ENCODE results near the gene PRKCA. TPM values are rescaled to one million over a fixed set of nuclear protein-coding genes. Genes with fewer than 3 reads are reported as not detected.

PRKCA gene
- total and polyA plus RNA-seq, 12 donors = 1.6 to 27.6 (median 10.5) TPM

GRCh38 chr17:66740226-66740625 lies 437.8 kb downstream of the PRKCA start:
- no peaks in the 10 kb centered on the region for H3K9me3 ChIP-seq
- whole genome bisulfite sequencing, 2 donors = 75 to 79% methylated on average over 5 of the region's 5 CpGs

GRCh38 chr17:66743511-66743910 lies 441.1 kb downstream of the PRKCA start:
- DNase-seq (no peak), ATAC-seq (no peak)
- intact Hi-C loops (cut with DNase I) = no loop called here
- Histone ChIP-seq H3K27ac (no peak overlapping the region), H3K4me1 (peaks cover 0 to 3% (median 0%) of the 10 kb centered on the region in 9 donors), H3K9me3 (no peaks in the 10 kb centered on the region), H3K4me3 (no peak overlapping the region), H3K36me3 (peaks cover 0 to 34% (median 0%) of the 10 kb centered on the region in 9 donors), H3K27me3 (no peaks in the 10 kb centered on the region)
- no peak for TF ChIP-seq CTCF (IDR thresholded peaks at IDR 0.05)
- 98 to 100% methylated on average over 2 of the region's 2 CpGs for WGBS, 2 donors

More at GRCh38 chr17:66740226-66740625, 437.8 kb downstream of the PRKCA start:
- no peak for TF ChIP-seq CTCF (IDR thresholded peaks at IDR 0.05)
- DNase-seq (no peak), ATAC-seq (no peak)
- Histone ChIP-seq H3K4me1 (peaks cover 0 to 10% (median 0%) of the 10 kb centered on the region in 9 donors), H3K27me3 (no peaks in the 10 kb centered on the region), H3K4me3 (no peak overlapping the region), H3K36me3 (peaks cover 0 to 40% (median 0%) of the 10 kb centered on the region in 9 donors), H3K27ac (no peak overlapping the region)
- intact Hi-C loops (cut with DNase I) = no loop called here

- ATAC-seq (no peak), DNase-seq (no peak)
- Histone ChIP-seq H3K27ac (no peak overlapping the region), H3K4me3 (no peak overlapping the region), H3K27me3 (no peaks in the 10 kb centered on the region), H3K4me1 (peaks cover 0 to 3% (median 0%) of the 10 kb centered on the region in 9 donors), H3K9me3 (no peaks in the 10 kb centered on the region), H3K36me3 (peaks cover 0 to 33% (median 0%) of the 10 kb centered on the region in 9 donors)
- TF ChIP-seq CTCF (IDR thresholded peaks at IDR 0.05) = no peak
- whole genome bisulfite sequencing, 2 donors = 84 to 85% methylated on average over 5 of the region's 5 CpGs
- intact Hi-C loops (cut with DNase I) = no loop called here
Observed at GRCh38 chr17:66746736-66747135, 444.3 kb downstream of the PRKCA start.

- WGBS, 2 donors = 85 to 87% methylated on average over 17 of the region's 17 CpGs
- intact Hi-C loops (cut with DNase I) = no loop called here
- ATAC-seq (no peak), DNase-seq (no peak)
- Histone ChIP-seq H3K27me3 (no peaks in the 10 kb centered on the region), H3K36me3 (peaks cover 0 to 23% (median 0%) of the 10 kb centered on the region in 9 donors), H3K9me3 (no peaks in the 10 kb centered on the region), H3K4me1 (peaks cover 0 to 3% (median 0%) of the 10 kb centered on the region in 9 donors), H3K4me3 (no peak overlapping the region), H3K27ac (no peak overlapping the region)
- no peak for TF ChIP-seq CTCF (IDR thresholded peaks at IDR 0.05)
Observed at GRCh38 chr17:66747578-66748275, 445.3 kb downstream of the PRKCA start.

Measured in heart right ventricle (tissue), 16 donors.